Measurements from ENCODE around the gene CHIC1.

- no peak for TF ChIP-seq CTCF (IDR thresholded peaks at IDR 0.05; ENCODE audit: low read length)
- no peak for TF ChIP-seq EZH2 (IDR thresholded peaks at IDR 0.05; ENCODE audit: borderline replicate concordance, low read length)
Observed at GRCh38 chrX:73683236-73683859, 120.4 kb downstream of the CHIC1 start.

Data from OCI-LY1 (cell line).